Left lung (tissue), 10 donors: ENCODE measurements around the gene VPS36. TPM values are rescaled to one million over a fixed set of nuclear protein-coding genes. Genes with fewer than 3 reads are reported as not detected.
A peak's percentile ranks its signal among the peaks of the same experiment; 100 is the strongest.

ENCODE experiments used
- ATAC-seq: fragments of 200-7000 bp; cut with Tn5 transposase; one replicate; pipeline ENCODE4 v1.9.1; 2020; ENCODE audit warnings: moderate library complexity
- DNase-seq, 4 donors: peaks; one replicate each; pipeline ENCODE4 v3.0.0-alpha.2; 2013 to 2020
- H3K27ac ChIP-seq, 2 donors: fragments of 200-600 bp; sonication (generic) in 1 of 2; one replicate each; pipeline versions ENCODE4 v1.5.0 to v1.8.0; 2020 to 2021
- H3K27me3 ChIP-seq, 2 donors: fragments of 200-600 bp; sonication (generic) in 1 of 2; one replicate each; pipeline versions ENCODE4 v1.5.0 to v1.8.0; 2020 to 2021
- H3K36me3 ChIP-seq, 2 donors: fragments of 200-600 bp; sonication (generic) in 1 of 2; one replicate each; pipeline versions ENCODE4 v1.5.0 to v1.8.0; 2020 to 2021
- H3K4me1 ChIP-seq, 2 donors: fragments of 200-600 bp; one replicate each; pipeline ENCODE4 v1.8.0; 2021
- H3K4me3 ChIP-seq, 2 donors: fragments of 200-600 bp; sonication (generic) in 1 of 2; one replicate each; pipeline versions ENCODE4 v1.5.0 to v1.8.0; 2020 to 2021; ENCODE audit warnings: mild to moderate bottlenecking in 1 of 2
- H3K9me3 ChIP-seq, 2 donors: fragments of 200-600 bp; sonication (generic) in 1 of 2; one replicate each; pipeline versions ENCODE4 v1.5.0 to v1.8.0; 2020 to 2021
- intact Hi-C, 2 donors: fragments of 100-400 bp; cut with DNase I; formaldehyde crosslinking; loops; one replicate each; pipeline versions ENCODE4 v1.11.2 to v1.14.2; 2022
- polyA plus RNA-seq, 6 donors: library from polyadenylated mRNA; unstranded; fragments of 120-200 nt; gene quantifications; one replicate each; pipeline ENCODE4 v1.2.1, GENCODE V29; 2013; ENCODE audit not compliant: insufficient read length in 6 of 6
- total RNA-seq, 2 donors: library from RNA; stranded (reverse); fragmentation: NEBNext Ultra II Directional; extraction: Animal tissue kit (Norgen Biotek cat#: 25700); gene quantifications; one replicate each; pipeline ENCODE4 v1.2.1, GENCODE V29; 2021
- TF ChIP-seq, protein P1 (sequence below), 2 donors: fragments of 200-600 bp; sonication (generic) in 1 of 2; IDR thresholded peaks; one replicate each; pipeline versions ENCODE4 v1.5.0 to v1.8.0; 2021; ENCODE audit warnings: antibody characterized with exemption in 2 of 2
- donor health status: DM: no; HTN: yes; CAD: no.
- donor health status: DM: no; HTN: no; CAD: no.

Gene VPS36
- total and polyA plus RNA-seq, 8 donors = 41.5 to 85.2 (median 67.8) TPM

DNA sequence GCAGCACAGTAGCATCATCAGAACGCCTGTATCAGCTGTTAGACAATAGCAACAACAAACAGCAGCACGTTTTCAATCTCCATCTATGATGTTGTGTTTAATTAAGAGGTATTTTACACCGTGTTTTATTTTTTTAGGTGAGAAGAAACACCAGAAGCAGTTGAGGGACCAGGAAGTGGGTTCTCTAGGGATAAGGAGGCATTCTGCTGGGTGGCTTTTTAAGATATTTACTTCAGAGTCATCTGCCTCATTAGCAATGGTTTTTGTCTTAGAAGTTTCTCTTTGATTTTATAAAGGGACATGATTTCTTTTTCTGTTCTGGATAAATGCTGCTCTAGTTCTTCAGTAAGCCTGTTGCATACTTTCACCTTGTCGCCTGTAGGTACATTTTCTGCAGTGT, 13.1 kb upstream of the VPS36 start:
- H3K4me1 ChIP-seq = no peaks in the 10 kb centered on the region
- H3K36me3 ChIP-seq = peaks cover 0 to 51% of the 10 kb centered on the region in 2 donors
- ATAC-seq (no peak), DNase-seq (no peak)
- H3K27me3 ChIP-seq = no peaks in the 10 kb centered on the region
- no peaks in the 10 kb centered on the region for H3K9me3 ChIP-seq
- TF ChIP-seq, protein P1, sequence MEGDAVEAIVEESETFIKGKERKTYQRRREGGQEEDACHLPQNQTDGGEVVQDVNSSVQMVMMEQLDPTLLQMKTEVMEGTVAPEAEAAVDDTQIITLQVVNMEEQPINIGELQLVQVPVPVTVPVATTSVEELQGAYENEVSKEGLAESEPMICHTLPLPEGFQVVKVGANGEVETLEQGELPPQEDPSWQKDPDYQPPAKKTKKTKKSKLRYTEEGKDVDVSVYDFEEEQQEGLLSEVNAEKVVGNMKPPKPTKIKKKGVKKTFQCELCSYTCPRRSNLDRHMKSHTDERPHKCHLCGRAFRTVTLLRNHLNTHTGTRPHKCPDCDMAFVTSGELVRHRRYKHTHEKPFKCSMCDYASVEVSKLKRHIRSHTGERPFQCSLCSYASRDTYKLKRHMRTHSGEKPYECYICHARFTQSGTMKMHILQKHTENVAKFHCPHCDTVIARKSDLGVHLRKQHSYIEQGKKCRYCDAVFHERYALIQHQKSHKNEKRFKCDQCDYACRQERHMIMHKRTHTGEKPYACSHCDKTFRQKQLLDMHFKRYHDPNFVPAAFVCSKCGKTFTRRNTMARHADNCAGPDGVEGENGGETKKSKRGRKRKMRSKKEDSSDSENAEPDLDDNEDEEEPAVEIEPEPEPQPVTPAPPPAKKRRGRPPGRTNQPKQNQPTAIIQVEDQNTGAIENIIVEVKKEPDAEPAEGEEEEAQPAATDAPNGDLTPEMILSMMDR (IDR thresholded peaks at IDR 0.05) = no peak
- H3K27ac ChIP-seq = no peak overlapping the region
- intact Hi-C loops = no loop called here
- H3K4me3 ChIP-seq = no peak overlapping the region

DNA sequence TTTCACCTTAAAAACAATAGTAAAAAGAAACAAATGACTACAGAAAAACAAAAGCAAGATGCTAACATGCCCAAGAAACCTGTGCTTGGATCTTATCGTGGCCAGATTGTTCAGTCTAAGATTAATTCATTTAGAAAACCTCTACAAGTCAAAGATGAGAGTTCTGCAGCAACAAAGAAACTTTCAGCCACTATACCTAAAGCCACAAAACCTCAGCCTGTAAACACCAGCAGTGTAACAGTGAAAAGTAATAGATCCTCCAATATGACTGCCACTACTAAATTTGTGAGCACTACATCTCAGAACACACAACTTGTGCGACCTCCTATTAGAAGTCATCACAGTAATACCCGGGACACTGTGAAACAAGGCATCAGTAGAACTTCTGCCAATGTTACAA, 10.8 kb upstream of the VPS36 start:
- Histone ChIP-seq H3K4me1 (peaks cover under 1 to 9% of the 10 kb centered on the region in 2 donors), H3K36me3 (peaks cover 0 to 31% of the 10 kb centered on the region in 2 donors), H3K4me3 (no peak overlapping the region), H3K27me3 (no peaks in the 10 kb centered on the region), H3K27ac (no peak overlapping the region), H3K9me3 (no peaks in the 10 kb centered on the region)
- TF ChIP-seq, protein P1 (IDR thresholded peaks at IDR 0.05) = no peak
- intact Hi-C loops = no loop called here
- no peak for DNase-seq
- no peak for ATAC-seq

DNA sequence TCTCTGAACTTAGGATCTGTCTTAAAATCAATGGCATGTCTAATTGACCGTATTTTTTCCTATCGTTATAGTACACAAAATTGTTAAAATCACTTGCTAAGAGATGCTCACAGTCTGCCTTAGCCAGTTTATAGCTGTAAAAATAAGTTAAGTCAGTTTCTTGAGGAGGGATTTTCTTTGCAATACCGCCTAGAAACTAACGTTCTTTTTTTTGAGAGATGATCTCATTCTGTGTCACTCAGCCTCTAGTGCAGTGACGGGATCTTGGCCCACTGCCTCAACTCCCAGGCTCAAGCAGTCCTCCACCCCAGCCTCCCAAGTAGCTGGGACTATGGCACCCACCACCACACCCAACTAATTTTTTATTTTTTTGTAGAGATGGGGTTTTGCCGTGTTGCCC, 9.2 kb upstream of the VPS36 start:
- intact Hi-C loops = no loop called here
- Histone ChIP-seq H3K27me3 (no peaks in the 10 kb centered on the region), H3K4me1 (peaks cover 4 to 16% of the 10 kb centered on the region in 2 donors), H3K4me3 (no peak overlapping the region), H3K27ac (no peak overlapping the region), H3K9me3 (no peaks in the 10 kb centered on the region), H3K36me3 (peaks cover 0 to 31% of the 10 kb centered on the region in 2 donors)
- TF ChIP-seq, protein P1 (IDR thresholded peaks at IDR 0.05) = no peak
- DNase-seq (no peak), ATAC-seq (no peak)

DNA sequence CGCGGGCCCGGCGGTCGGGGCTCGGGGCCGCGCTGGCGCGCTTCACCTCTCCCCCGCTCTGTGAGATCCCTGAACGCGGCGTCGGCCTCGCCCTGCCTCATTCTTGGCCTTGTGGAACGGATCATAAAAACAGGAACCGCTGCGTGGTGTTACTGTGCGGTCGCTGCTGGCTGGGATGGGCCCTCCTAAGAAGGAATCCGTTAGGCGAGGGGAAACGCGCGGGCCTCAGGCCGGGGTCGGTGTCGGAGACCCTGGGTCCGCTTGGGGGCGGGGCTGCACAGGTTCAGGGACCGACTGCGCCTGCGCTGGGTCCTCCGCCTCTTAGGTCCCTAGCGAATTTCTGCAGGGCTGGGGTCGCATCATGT, 5.2 kb upstream of the VPS36 start:
- intact Hi-C loops = no loop called here
- H3K4me3 ChIP-seq = peak overlapping the region; percentile 80 to 86

DNA sequence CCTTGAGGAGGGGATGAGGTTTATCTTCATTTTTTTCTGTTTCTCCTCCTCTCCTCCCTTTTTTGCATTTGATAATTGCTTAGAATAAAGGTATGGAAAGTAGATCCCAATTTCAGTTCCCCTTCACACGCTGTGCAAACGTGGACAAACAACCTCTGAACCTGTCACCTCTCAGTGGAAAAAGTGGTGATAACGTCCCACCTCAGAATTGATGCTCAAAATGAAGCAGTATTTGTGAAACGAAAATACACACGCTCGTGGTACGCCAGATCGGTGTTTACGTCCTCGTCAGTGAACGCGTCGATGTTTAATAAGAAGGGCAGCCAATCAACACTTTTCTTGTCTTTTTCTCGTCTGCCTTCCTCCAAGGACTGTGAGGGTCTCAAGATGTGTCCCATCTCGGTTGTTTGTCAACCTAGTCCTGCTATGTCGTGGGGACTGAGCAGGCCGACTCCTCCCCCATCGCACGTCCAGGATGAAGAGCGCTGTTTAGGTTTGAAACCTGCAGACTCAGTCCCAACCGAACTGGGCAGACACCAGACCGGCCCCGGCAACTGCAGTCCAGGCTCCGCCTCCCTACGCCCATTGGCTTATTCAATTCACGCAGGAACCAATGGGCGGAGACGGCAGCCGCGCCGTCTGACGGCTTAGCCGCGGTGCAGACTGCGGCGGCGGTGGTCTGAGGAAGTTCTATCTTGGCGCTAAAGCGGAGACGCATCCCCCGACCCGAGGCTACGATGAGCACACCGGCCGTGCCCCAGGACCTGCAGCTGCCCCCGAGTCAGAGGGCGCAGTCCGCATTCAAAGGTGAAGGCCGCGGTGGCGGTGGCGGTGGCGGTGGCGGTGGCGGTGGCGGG, 4.6 kb upstream of the VPS36 start, which contains the start of gene CKAP2:
Gene CKAP2, plus strand, starts transcription at position 659 of the 857 bp plus-strand sequence. Its CDS starts 79 bp downstream, at position 738.
- TF ChIP-seq, protein P1 (IDR thresholded peaks at IDR 0.05) = no peak
- intact Hi-C loops = loop anchor here in 1 of 2 donors (5.0 kb wide), 1 partner anchor 113 kb away; no protein-coding TSS in a partner anchor
- H3K4me3 ChIP-seq = peak within 1 kb of the TSS; percentile 80 to 86
- ATAC-seq = peak; percentile 91
- H3K27ac ChIP-seq = peak within 1 kb of the TSS; percentile 94 to 95
- no peaks in the 10 kb centered on the region for H3K27me3 ChIP-seq
- H3K4me1 ChIP-seq = peaks cover 4 to 26% of the 10 kb centered on the region in 2 donors
- DNase-seq = peak; percentile 88 to 97 (median 96)
- H3K36me3 ChIP-seq = no peaks in the 10 kb centered on the region
- H3K9me3 ChIP-seq = no peaks in the 10 kb centered on the region

More for the DNA sequence above, 5.2 kb upstream of the VPS36 start:
- H3K27me3 ChIP-seq = no peaks in the 10 kb centered on the region
- DNase-seq (peak; percentile 77 to 91 (median 80)), ATAC-seq (peak; percentile 54)
- H3K27ac ChIP-seq = peak overlapping the region; percentile 94 to 95
- TF ChIP-seq, protein P1 (IDR thresholded peaks at IDR 0.05) = no peak
- peaks cover 0 to 4% of the 10 kb centered on the region in 2 donors for H3K36me3 ChIP-seq
- no peaks in the 10 kb centered on the region for H3K9me3 ChIP-seq
- peaks cover 4 to 25% of the 10 kb centered on the region in 2 donors for H3K4me1 ChIP-seq
